Neural crest cell (in vitro differentiated cells): Measurements from ENCODE around the gene SMAP2. TPM values are rescaled to one million over a fixed set of nuclear protein-coding genes. Genes with fewer than 3 reads are reported as not detected.

ENCODE experiments used
- DNase-seq: peaks from one replicate; pipeline ENCODE4 v3.0.0; 2021; ENCODE audit warnings: low read depth, mixed read lengths, low spot score
- H3K27ac Mint-ChIP-seq: one replicate; pipeline ENCODE4 v1.8.0; 2021; ENCODE audit warnings: mild to moderate bottlenecking, mixed read lengths; ENCODE audit not compliant: unreplicated experiment
- H3K27me3 Mint-ChIP-seq: 2 replicates; pipeline ENCODE4 v1.8.0; 2021; ENCODE audit warnings: low read depth, mild to moderate bottlenecking, mixed read lengths
- H3K36me3 Mint-ChIP-seq: 2 replicates; pipeline ENCODE4 v1.8.0; 2021; ENCODE audit warnings: low read depth, mild to moderate bottlenecking, mixed read lengths
- H3K4me1 Mint-ChIP-seq: 2 replicates; pipeline ENCODE4 v1.8.0; 2021; ENCODE audit warnings: mixed read lengths
- H3K4me3 Mint-ChIP-seq: one replicate; pipeline ENCODE4 v1.8.0; 2021; ENCODE audit warnings: mild to moderate bottlenecking, mixed read lengths
- H3K9me3 Mint-ChIP-seq: 2 replicates; pipeline ENCODE4 v1.8.0; 2021; ENCODE audit warnings: mixed read lengths
- total RNA-seq: library from RNA; stranded (reverse); gene quantifications from 2 replicates; pipeline ENCODE4 v1.2.1, GENCODE V29; 2021
- TF ChIP-seq, protein P1 (sequence below): fragments of 200-600 bp; sonication (generic); conservative IDR thresholded peaks from 2 replicates; pipeline ENCODE4 v1.5.0; 2021; ENCODE audit warnings: antibody characterized with exemption, mild to moderate bottlenecking

Gene SMAP2
- total RNA-seq, 1 donor from 2014 or later: 25.4 TPM

DNA sequence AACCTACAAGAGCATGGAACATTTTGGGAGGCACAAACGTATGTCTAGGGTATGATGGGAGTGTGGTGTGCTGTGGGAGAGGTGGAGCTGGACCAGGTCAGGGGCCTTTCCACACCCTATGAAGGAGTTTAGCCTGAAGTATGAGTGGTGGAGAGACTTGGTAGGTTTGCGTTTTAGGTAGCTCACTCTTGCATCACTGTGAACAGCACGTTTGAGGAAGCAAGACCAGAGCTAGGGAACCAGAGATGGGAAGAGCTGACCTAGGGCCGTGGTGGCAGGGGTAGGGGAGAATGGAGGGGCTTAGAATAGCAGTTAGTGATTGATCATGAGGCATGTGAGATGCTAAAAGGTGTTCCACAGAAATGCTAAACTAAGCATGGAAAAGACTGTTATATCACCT is 51.7 kb downstream of the SMAP2 start:
- no peak for DNase-seq
- H3K36me3 Mint-ChIP-seq: peaks cover 11% of the 10 kb centered on the region
- TF ChIP-seq, protein P1, sequence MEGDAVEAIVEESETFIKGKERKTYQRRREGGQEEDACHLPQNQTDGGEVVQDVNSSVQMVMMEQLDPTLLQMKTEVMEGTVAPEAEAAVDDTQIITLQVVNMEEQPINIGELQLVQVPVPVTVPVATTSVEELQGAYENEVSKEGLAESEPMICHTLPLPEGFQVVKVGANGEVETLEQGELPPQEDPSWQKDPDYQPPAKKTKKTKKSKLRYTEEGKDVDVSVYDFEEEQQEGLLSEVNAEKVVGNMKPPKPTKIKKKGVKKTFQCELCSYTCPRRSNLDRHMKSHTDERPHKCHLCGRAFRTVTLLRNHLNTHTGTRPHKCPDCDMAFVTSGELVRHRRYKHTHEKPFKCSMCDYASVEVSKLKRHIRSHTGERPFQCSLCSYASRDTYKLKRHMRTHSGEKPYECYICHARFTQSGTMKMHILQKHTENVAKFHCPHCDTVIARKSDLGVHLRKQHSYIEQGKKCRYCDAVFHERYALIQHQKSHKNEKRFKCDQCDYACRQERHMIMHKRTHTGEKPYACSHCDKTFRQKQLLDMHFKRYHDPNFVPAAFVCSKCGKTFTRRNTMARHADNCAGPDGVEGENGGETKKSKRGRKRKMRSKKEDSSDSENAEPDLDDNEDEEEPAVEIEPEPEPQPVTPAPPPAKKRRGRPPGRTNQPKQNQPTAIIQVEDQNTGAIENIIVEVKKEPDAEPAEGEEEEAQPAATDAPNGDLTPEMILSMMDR: no peak
- no peaks in the 10 kb centered on the region for H3K27me3 Mint-ChIP-seq
- H3K9me3 Mint-ChIP-seq: no peaks in the 10 kb centered on the region
- no peak overlapping the region for H3K27ac Mint-ChIP-seq
- peaks cover 30% of the 10 kb centered on the region for H3K4me1 Mint-ChIP-seq
- H3K4me3 Mint-ChIP-seq: no peak overlapping the region

GRCh38 chr1:40431385-40431784 is 57.9 kb downstream of the SMAP2 start:
- no peak for DNase-seq
- Mint-ChIP-seq H3K4me1 (no peaks in the 10 kb centered on the region), H3K4me3 (no peak overlapping the region), H3K27ac (no peak overlapping the region), H3K36me3 (peaks cover 4% of the 10 kb centered on the region), H3K9me3 (no peaks in the 10 kb centered on the region), H3K27me3 (no peaks in the 10 kb centered on the region)
- TF ChIP-seq, protein P1: no peak

DNA sequence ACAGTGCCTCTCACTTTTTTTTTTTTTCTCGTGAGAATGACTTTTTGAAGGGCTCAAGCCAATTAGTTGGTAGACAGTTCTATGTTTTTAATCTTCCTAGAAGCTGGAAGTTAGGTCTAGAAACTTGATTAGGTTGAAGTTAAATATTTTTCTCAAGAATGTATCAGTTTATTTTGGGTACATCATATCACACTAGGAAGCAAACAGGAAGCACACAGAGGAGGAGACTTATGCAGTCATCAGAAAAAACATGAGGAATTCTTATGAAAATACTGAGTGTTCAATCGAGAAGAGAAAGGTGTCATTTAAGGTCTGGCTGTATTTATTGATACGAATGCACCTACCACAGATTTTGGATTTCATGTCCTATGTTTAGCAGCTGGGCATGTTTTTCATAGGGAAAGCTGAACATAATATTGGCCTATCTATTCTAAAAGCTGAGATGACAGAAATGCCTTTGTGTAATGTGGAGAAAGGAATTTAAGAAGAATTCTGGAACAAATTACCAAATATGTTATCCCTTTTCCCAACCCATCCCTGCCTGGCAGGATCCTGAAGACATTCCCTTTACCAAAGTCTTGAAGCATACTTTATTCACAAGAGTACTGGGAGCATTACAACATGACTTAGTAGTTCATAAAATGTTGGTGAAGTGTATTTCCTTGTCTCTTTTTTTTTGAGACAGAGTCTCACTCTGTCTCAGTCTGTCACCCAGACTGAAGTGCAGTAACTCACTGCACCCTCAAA is 59.3 kb downstream of the SMAP2 start:
- no peaks in the 10 kb centered on the region for H3K4me1 Mint-ChIP-seq
- DNase-seq: no peak
- TF ChIP-seq, protein P1: no peak
- no peaks in the 10 kb centered on the region for H3K36me3 Mint-ChIP-seq
- no peaks in the 10 kb centered on the region for H3K9me3 Mint-ChIP-seq
- no peak overlapping the region for H3K4me3 Mint-ChIP-seq
- H3K27ac Mint-ChIP-seq: no peak overlapping the region
- H3K27me3 Mint-ChIP-seq: no peaks in the 10 kb centered on the region

GRCh38 chr1:40435471-40435870 is 61.9 kb downstream of the SMAP2 start:
- Mint-ChIP-seq H3K36me3 (no peaks in the 10 kb centered on the region), H3K4me1 (no peaks in the 10 kb centered on the region), H3K9me3 (no peaks in the 10 kb centered on the region), H3K27ac (no peak overlapping the region), H3K4me3 (no peak overlapping the region), H3K27me3 (no peaks in the 10 kb centered on the region)
- TF ChIP-seq, protein P1: no peak
- DNase-seq: no peak

- Mint-ChIP-seq H3K4me3 (no peak overlapping the region), H3K27ac (no peak overlapping the region), H3K4me1 (no peaks in the 10 kb centered on the region), H3K9me3 (no peaks in the 10 kb centered on the region), H3K36me3 (no peaks in the 10 kb centered on the region), H3K27me3 (no peaks in the 10 kb centered on the region)
- TF ChIP-seq, protein P1: no peak
- no peak for DNase-seq
Measured at GRCh38 chr1:40435876-40436275, 62.3 kb downstream of the SMAP2 start.
